GM21423 (cell line): ENCODE results near the gene C2CD2.
A peak's percentile ranks its signal among the peaks of the same experiment; 100 is the strongest.

Source experiments
- ATAC-seq: cut with Tn5 transposase; IDR thresholded peaks from one replicate; pipeline ENCODE4 v1.9.1; 2021; ENCODE audit warnings: mild to moderate bottlenecking, moderate library complexity; ENCODE audit not compliant: unreplicated experiment

The C2CD2 gene

DNA sequence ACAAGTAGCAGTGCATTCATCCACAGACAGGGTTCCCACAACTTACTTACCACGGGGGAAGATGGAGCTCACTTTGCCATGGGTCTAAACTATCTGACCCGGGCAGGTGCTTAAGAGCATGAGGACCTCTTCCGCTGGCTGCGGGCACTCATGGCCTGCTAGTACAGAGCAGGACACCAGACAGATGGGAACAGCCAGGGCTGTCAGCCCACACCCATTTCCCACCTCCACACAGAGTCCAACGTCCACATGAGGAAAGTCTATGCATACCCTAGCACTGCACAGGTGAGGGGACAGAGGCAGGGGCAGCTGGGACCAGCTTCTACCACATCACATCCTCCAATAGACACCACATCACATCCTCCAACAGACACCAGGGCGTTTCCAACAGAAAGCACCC is 38.9 kb downstream of the C2CD2 start:
- ATAC-seq = no peak

DNA sequence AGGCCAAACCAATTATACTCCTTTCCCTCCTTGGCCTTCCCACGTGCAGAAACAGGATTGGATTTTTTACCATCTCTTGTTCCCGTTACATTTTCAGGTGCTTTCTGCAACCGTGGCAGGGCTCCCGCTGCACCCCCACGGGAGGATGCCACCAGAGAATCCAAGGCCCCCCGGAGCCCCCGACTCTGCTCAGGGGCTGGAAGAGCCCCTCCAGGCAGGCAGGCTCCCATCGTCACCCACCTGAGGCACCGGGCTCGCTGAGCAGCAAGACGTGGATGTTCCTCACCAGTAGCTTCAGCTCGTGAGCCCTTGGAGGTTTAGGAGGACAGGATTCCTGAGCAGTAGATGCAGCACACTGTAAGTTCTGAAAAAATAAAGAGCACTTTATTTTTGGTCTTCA is 39.5 kb downstream of the C2CD2 start:
- no peak for ATAC-seq

DNA sequence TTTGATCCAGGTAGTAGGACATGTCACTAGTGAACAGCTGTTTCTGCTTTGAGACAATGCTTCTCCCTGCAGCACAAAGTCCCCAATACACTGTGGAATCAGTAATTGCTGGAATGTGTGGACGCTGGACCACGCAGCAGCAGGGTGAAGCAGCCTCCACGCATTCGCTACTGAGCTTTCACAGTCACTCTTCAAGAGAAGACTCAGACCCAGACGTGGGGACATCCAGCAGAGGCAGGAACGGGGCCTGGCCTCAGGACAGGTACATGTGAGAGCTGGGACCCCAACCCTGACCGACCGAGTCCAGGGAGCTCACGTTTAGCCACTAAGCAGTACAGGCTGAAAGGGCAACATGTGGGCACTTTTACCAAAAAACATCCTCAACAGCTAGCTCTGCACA is 40.6 kb downstream of the C2CD2 start:
- no peak for ATAC-seq

DNA sequence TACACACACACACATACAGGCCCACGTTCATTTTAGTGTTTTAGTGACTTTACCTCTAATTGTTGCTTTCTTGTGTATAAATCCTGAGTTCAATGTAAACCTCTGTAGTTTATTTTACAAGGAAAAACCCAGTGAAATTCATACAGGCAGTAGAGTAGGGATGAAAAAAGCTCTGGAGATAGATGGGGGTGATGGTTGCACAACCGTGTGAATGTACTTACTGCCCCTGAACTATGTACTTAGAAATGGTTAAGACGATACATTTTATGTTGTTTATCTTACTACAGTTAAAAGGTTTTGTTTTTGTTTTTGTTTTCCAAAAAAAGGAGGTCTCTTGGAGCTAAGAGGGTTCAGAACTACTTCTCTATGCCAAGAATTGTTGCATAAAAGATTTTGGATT is 45.0 kb downstream of the C2CD2 start:
- ATAC-seq = no peak

DNA sequence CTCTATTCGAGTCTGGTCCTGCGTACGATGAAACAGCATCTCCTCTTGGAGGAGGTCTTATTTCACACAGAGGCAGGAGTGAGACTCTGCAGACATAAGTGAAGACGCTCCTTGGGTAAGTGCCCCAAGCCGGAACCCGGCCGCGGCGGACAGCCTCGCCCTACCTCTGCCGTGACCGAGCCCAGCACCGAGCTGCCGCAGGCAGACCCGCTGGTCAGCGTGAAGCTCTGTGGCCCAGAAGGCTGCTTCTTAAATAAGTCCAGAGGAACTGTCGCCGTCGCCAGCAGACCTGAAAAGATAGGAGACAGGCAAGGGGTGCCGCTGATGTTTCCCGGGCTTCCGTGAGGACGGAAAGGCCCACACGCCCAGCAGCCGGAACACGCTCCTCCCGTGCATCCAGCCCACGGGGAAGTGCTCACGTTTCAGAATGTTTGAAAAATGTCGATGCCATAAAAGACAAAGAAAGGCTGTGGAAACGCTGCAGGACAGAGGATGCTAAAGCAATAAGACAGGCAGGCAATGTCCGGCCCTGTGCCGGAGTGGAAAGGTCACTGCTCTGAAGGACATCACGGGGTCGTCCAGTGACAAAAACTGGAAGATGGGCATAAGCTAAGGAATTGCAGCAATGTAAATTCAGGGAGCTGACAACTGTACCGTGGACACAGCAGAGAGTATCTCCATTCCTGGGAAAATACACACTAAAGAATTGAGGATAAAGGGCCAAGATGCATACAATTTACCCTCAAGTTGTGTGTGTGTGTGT is 46.1 kb downstream of the C2CD2 start:
- no peak for ATAC-seq

DNA sequence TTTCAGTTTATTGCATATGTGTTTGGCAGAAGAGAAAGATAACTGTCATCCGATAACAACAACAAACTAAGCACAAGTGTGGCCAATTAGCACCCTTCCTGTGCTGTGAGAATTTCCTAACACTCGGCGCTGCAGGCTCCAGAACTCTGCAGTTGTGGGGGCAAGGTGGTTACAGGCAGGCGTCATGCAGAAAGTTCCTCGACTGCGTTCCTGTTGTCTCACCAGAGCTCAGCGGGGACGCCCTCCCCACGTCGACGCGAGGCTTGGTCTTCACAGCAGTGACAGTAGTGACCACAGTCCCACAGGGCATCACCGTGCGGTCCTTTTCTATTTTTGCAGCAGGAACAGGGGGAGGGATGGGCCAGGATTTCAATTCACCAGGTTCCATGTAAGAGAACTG is 47.0 kb downstream of the C2CD2 start:
- ATAC-seq = no peak

DNA sequence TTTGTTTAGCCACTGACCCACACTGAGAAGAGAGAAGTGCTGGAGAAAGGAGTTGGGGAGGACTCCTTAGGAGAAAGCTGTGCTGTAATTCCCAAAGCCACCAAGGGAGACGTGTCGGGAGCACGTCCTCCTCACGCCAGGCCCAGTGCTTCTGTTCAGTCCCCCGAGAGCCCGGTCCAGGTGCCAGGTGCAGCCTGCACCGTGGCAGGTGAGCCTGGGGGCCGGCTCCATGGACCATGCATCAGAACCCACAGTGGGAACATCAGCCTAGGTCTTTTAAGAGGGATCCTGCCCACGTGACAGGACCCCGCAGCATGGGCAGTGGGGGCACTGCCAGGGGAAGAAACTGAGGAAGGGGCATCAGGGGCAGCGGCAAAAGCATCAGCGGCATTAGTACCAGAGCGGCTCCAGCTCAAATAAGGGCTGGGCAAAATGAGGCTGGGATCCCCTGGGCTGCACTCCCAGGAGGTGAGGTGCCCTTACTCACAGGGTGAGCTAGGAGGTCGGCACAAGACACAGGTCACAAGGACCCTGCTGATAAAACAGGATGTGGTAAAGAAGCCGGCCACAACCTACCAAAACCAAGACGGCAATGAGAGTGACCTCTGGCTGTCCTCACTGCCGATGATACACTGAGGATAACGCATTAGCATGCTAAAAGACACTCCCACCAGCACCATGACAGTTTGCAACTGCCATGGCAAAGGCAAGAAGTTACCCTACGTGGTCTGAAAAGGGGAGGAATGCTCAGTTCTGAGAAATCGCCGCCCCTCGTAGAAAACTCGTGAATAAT is 50.1 kb downstream of the C2CD2 start:
- no peak for ATAC-seq

DNA sequence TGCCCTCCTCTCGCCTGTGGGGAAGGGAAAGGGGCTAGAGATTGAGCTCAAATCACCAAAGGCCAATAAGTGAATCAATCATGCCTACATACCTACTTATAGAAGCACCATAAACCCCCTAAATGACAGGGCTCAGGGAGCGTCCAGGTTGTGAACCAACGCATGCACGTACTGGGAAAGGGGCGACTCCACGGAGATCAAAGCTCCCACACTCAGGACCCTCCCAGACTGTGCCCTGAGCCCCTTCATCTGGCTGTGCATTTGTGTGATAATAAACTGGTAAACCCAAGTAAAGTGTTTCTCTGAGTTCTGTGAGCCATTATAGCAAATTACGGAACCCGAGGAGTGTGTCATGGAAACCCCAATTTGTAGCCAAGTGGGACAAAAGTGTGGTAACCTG is 50.9 kb downstream of the C2CD2 start:
- no peak for ATAC-seq

DNA sequence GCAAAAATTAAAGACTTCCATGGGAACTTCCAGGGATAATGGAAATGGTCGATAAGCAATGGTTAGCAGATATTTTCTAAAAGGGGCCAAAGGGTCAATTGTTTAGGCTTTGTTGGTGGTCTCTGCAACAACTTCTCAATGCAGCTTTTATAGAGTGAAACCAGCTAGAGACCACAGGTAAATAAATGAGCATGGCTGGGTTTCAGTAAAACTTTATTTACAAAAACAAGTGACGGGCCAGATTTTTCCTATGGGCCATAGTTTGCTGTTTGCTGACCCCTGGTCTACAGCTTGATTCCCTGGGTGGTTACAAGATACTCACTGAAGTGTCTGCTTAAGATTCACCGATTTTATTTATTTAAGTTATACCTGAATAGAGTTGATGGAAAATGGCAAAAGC is 52.0 kb downstream of the C2CD2 start:
- ATAC-seq = no peak

DNA sequence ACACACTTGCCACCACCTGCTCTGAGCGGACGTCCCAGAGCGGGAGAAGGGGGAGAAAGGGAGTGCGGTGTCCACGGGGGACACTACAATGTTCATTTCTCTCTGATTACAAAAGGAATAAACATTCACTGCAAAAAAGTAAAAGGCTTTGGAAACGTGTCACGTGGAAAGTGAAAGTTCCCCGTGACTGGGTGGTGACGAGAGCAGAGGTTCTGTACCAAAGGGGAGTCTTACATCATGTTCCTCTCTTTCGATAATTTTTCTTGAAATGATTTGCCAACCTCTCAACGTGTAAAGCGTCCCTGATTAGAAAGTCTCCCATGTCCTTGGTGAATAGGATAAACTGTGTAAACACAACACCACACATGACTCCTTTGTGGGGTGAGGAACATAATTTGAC is 52.7 kb downstream of the C2CD2 start:
- ATAC-seq = no peak

DNA sequence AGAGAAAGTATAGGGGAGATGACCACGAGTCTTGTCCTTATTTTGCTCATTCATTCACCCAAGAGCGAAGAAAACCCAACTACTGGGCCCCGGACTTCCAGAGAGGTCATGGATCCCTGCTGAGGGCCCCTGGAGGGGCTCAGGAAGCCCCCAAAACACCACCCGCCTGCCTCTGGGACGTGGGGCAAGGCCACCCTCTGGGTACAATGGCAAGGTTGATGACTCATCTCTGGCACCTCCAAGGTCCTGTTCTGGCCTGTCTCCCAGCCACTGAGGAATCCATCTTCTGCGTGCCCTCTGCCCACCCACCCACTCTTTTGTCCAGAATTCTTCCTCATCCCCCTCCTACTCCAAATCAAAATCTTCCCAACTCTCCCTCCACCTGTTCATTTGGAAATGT is 53.4 kb downstream of the C2CD2 start:
- no peak for ATAC-seq

DNA sequence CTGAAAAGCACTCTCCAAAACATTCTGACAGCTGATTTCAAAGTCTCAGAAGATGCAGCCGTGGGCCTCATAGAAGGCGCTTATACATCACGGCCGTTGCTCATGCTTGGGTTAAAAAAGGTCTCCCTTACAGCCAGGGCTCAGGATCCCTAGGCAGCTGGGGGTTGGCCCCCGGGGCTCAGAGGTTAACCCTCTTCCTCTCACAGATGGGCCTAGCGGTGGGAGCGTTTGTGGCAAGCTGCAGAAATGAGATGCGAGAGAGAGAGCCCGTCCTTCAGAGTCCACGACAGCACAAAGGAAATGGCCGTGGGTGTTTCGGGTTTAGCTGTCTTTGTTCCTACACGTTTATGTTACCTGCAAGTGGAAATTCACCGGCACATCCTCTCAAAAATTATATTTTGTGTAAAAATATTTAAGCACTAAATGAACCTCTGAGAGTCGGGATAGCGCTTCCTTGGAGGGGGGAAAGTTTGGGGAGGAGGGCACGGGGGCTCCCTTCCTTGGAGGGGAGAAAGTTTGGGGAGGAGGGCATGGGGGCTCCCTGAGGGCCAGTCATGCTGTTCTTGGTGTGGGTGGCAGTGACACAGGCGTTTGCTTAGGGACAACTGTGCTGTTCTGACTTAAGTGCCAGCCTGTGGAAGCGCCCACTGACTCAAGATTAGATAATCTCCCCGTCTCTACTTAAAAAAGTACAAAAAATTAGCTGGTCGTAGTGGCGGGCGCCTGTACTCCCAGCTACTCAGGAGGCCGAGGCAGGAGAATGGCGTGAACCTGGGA is 54.2 kb downstream of the C2CD2 start:
- ATAC-seq = peak; percentile 50

DNA sequence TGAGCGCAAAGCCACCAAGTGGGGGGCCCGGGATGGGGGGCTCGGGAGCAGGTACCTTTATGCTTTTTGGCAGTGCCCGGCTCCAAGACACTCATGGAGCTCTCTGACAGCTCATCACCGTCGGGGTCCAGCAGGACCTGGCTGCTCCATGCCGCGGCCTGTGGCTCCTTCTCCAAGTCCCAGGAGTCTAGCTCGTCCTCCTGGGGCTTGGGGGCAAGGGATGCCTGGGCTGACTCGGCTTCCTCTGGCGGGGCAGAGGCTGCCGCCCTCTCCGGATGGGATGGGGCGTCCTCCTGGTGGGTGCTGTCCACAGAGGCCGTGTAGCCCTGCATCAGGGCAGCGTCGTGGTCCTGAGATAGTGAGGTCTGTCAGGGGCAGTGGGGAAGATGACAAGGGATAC is 54.8 kb downstream of the C2CD2 start:
- ATAC-seq = no peak

DNA sequence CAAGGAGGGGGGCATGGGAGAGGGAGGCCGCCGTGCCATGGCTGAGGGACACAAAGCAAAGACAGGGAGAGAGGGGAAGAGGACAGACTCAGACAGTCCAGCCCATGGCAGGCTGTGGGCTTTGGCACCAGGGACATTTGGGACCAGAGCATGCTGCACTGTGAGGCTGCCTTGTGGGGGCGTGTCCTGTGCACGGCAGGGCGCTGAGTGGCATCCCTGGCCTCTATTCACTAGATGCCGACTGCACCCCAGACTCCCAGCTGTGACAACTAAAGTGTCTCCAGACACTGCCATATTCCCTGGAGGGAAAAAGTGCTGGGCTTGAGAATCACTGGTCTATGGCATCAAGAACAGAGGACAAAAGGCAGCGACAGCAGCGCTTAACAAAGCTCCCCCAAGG is 56.1 kb downstream of the C2CD2 start:
- ATAC-seq = no peak

DNA sequence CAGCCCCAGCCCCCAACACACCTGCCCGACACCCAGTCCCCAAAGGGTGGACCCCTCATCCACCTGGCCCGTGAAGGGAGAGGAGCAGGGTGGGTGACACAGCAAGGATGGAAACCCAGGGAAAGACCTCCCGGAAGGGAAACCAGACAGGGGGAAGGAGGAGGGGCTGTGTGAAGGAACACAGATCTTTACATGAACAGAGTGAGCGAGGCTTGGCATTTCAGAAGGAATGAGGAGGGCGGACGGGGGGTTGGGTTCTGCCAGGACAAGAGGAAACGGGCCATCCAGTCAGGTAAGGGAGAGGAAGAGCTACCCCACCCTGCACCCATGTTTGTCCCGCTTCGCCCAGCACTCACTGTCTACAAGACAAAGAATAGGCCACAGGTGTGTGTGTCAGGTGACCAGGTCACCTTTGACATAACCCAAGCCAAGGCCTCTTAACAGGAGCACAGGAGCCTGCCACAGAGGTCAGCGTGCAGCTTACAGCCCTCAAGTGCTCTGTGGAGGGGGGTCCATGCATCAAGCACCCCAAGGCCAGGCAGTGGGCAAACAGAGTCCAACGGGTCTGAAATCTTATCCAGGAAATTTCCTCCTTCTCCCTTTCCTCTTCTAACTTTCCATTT is 56.7 kb downstream of the C2CD2 start:
- no peak for ATAC-seq

DNA sequence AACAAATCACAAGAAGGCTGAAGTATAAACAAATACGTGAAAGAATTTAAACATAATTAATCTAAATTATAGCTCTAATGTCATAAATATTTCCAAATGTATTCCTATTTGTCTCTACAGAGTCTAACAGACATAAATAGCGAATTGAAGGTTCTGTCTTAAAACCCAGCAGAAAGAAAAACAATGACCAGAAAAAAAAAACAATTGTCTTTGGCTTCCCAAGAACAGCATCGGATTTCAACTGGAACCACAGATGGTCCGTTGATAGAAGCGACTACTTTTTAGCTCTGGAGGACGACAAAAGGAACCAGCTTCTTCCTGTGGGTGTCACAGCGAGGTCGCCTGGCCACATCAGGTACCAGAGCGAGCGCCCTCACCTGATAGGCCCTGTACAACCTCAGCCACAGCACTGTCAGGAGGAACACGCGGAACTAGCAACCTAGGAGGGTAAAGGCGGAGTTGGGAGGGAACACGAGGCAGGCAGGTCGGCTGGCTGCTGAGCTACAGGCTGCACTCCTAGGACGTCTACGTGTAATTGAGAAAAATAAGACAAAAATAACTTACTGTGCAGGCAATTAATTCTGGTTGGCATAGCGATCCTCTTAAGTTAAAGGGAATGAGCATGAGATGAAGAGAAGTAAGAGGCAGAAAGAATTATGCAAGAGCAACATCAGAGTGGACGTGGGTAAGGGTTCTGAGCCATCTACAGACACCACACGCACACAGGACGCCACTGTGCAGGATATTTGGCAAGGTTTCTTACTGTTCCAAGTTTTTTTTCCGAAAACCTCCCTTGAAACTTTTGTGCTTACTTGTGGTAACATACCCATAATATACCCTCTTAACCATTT is 58.0 kb downstream of the C2CD2 start:
- ATAC-seq = no peak

DNA sequence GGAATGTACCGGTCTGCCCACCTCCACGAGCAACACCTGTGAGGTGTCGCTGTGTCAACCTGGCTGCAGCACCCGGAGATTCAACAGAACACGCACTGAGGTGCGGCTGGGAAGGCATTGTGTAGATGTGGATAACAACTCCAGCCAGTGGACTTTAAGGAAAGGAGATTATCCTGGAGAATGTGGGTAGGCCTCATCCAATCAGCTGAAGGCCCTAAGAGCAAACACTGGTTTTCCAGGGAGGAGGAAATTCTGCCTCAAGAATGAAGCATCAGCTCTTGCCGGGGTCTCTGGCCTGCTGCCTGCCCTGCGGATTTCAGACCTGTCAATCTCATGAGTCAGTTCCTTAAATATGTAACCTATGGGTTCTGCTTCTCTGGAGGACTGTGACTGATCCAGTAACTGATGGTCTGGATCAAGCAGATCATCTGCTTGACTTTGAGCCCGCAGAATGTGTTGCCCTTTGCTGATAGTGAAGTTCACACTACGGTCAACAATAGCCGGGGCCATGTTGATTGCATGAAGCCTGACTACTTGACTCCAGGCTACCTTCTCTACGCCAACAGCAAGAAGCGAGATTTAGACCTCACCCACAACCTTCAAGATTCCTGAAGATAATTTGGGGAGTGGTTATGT is 58.8 kb downstream of the C2CD2 start:
- no peak for ATAC-seq

DNA sequence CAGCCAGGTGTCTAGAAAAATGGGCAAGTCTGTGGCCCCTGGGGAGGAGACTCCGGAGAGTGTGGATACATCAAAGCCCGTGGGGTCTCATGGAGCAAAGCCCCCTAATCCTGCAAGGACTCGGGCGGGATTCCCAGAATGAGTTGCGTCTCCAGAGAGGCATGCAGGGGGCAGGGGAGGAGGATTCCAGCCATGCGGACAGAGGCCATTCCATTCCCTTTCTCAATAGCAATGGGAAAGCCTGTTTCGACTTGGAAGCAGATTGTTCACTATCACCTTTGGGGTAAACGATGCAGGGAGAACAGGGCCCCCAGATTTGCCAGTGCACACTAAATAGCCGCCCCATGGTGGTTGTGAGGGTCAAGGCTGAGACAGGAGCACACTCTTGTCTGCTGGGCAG is 59.3 kb downstream of the C2CD2 start:
- ATAC-seq = no peak

DNA sequence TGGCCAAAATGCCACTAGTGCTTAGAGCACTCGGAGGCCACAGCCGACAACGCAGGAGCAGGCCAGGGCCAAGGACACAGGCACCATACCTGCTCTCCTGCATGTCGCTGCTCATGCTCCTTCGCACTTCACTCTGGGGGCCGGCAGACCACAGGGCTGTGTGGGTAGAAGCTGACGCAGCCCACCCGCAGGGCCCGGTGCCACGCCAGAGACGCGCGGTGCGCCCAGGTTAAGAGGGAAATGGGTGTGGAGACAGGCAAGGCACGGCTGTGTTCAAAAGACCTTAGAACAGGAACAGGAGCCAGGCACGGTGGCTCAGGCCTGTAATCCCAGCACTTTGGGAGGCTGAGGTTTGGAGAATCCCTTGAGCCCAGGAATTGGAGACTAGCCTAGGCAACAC is 61.1 kb downstream of the C2CD2 start:
- ATAC-seq = no peak

DNA sequence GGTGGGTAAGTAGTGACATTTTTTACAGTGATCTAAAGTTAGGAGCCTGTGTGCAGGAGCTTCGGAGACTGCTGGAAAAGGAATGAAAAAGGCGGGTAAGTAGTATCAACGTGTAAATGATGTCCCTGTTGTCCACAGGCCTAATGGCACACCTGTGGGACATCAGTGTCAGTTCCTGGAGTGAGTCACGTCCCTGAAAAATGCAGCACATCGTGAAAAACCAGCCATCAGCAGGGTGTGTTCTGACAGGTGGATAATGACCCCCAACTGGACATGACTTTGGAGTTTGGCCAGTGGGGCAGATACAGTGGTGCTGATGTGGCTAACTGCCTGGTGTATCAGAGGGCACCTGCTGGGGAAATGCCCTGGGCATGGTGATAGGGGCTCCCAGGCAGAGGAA is 62.7 kb downstream of the C2CD2 start:
- ATAC-seq = no peak
